HT1080 (cell line): ENCODE data around the gene PEDS1. TPM values are rescaled to one million over a fixed set of nuclear protein-coding genes. Genes with fewer than 3 reads are reported as not detected.
A peak's percentile ranks its signal among the peaks of the same experiment; 100 is the strongest.
"Not testable (repeated sequence)": the region's sequence is repeated elsewhere in the genome, so short reads cannot be mapped to it uniquely, and the experiment has no call there.

Experiments used
- DNase-seq: peaks from one replicate; pipeline ENCODE4 v3.0.0-alpha.2; 2015; ENCODE audit warnings: low read depth
- total RNA-seq: library from RNA; depleted of rRNA; stranded (reverse); fragments of >200 nt; shearing (Covaris generic); gene quantifications from 2 replicates; pipeline ENCODE4 v1.2.3, GENCODE V29; 2014

Gene PEDS1
- total RNA-seq, 1 experiment from 2014 or later: 38.7 TPM

DNA sequence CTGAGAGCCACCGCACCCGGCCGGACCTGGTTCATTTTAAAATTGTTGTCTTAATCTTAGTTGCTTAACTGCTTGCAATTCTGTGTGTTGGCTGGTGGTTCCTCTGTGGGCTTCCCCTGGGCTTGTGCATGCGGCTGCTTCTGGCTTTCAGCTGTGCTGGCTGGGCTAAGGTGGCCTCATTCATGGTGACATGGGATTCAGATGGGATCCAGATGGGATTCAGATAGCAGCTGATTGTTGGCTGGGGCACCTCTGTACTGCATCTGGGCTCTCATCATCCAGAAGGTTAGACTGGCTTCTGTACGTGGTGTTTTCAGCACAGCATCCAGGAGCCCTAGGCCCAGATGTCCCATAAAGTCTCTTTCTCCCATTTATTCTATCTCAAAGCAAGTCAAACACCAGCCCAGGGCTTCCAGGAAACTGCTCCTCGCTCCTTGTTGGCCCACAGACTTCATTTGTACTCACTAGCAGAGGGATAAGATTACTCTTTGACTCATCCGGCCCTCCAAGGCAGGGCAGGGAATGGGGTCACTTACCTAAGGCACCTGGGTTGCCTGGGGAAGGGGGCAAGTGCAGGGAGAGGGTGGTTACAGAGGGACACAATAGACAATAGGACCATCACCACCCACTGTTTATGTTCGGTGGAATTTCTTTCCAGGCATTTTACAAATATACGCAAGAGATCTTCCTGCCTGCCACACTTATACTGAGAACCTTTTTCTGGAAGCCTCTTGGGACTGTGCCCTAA, 10.2 kb upstream of the PEDS1 start:
- DNase-seq: peak; percentile 66

DNA sequence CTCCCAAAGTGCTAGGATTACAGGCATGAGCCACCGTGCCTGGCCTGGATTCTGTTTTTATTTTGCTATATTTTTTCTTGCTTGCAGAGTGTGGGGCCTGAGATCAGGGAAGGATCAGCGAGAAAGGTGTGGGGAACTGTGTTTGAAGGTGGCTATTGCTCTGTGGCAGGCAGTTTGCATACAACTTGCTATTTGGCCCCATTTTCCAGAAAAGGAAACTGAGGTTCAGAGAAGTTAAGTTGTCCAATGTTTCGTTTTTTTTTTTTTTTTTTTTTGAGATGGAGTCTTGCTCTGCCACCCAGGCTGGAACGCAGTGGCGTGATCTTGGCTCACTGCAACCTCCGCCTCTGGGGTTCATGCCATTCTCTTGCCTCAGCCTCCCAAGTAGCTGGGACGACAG, 8.0 kb upstream of the PEDS1 start:
- not testable (repeated sequence) for DNase-seq

DNA sequence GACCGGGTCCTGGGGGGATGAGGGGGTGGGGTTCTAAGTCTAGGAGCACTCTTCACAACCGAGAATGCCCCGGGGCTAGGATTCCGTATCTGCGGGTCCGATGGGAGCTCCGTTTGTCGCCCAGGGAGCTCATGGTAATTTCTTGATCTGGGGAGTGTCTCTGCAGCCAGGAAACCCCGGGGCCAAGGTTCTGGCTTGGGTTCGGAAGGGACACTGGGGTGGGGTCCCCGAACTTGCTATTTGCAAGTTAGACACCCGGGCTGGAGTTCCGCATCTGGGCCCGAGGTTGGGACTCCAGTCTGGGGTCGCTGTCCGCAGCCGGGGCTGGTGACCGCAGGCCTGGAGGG, 397 bp downstream of the PEDS1 start:
- no peak for DNase-seq

DNA sequence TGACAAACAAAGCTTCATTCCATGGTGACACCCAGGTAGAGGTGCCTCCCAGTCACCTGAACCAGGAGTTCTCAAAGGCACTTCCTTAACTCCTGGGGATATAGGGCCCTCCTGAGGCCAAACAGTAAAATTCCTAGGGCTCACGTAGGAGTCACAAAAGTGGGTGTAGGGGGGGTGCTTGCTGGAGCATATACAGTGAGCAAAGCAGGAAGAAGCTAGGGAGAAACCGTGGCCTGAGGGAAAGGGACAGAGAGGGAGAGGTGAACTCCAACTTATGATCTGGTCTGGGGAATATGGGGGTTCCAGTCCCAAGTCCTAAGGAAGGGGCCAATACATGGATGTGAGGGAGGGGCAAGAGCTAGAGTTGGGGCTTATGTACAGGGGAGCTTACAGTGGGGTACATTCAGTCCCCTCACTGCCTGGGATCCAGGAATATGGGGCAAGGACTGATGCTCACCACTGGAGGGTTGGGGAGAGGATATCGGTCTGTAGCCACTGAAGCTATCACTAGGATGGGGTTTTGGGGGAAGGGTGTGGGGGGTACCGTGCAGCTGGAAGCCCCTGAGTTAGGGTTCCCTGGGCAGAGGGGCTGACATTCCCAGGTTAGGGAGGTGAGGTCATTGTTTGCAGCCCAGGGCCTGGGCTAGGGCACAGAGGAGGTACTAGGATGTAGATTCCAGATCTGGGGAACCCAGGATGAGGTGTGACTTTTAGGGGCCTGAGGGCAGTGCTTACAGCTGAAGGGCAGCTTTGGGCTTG, 950 bp downstream of the PEDS1 start:
- DNase-seq: no peak

DNA sequence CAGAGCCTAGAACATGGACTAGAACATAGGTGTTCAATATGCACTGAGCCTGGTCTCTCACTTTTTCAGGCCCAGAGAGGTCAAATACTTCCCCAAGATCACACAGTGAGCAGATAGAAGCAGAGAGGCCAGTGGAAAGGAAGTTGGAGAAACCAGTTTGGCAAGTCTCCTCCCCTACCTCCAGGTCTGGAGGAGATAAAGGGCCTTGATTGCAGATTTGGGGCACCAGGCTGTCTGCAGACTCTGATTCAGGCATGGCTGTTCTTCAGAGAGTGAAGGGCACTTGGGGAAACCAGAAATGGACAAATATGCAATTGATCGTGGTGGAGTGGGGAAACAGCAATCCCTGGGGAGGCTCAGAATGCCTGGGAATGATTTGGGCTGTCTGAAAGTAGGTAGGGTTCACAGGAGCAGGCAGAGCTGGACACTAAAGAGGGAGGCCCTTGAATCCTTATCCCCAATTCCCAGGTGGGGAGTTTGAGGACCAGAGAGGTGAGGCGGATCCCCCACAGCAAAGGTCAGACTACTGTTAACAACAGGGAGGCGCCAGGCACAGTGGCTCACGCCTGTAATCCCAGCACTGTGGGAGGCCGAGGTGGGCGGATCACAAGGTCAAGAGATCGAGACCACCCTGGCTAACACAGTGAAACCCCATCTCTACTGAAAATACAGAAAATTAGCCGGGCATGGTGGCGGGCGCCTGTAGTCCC, 2.3 kb downstream of the PEDS1 start:
- DNase-seq: no peak

DNA sequence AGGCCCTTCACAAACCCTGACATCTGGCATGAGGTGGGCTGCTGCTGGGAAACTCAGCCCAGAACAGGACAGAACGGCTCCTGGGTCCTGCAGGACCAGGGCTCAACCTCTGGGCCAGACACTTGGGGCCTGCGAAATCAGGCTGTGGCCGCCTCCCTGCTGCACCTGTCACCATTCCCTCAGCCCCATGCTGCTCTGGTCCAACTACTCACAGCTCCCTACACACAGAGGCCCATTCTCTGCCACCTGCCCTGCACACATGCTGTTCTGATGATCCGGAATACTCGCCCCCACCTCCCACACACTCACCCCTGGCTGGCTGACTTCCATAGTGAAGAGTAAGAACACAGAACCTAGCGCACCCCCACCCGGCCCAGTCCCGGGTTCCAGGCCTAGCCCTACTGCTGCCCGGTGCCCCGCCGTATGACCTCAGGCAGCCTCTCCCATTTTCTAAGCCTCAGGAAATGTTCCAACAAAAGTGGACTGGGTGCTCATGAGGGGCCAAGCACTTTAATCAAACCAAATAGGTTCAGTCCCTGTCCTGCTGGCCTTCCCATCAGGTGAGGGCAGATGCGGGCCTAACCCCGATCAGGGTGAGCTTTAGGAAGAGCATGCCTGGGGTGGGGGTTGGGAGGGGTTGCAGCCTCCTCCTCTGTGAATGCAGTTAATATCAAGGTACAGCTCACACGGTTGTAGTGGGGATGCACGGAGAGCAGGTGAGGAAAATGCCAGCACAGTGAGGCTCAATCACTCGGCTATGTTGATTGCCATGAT, 3.9 kb downstream of the PEDS1 start:
- DNase-seq: no peak

DNA sequence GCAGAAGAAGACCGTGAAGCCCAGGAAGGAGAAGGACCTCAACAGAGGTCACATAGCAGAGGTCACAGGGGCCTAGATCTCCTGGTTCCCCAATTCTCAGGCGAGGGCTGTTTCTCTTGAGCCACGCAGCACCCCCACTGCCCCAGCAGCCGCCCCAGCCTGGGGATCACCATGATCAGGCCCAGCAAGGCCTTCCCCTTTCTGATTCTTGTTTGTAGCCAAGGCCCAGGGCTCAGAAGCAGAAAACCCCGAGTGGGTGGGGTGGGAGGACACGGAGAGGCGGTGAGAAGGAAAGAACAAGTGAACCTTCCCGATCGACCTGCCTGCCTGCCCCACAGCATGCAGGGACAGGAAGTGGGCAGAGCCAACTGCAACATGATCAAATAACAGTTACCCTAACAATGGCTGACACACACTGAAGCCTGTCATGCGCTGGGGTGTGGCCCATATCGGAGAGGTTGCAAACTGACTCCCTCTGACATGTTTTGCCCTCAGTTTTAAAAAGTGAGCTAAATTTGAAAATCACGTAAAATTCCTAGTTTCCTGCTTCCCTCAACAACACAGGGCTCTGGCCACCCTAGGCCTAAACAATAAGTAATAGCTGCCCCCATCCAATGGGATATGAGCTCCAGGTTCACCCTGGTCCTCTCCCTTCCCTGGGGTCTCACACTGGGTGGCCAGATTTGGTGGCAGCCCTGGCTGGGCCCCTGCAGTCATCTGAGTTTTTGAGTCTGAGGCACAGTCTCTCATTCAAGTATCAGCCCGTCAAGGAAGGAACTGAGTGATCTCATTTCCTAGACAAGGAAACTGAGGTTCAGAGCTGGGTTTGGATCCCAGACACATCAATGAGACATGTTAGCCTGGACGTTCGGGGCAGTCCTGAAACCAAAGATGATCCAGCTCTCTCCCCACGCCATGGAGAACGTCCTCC, 6.5 kb downstream of the PEDS1 start:
- DNase-seq: peak; percentile 75

DNA sequence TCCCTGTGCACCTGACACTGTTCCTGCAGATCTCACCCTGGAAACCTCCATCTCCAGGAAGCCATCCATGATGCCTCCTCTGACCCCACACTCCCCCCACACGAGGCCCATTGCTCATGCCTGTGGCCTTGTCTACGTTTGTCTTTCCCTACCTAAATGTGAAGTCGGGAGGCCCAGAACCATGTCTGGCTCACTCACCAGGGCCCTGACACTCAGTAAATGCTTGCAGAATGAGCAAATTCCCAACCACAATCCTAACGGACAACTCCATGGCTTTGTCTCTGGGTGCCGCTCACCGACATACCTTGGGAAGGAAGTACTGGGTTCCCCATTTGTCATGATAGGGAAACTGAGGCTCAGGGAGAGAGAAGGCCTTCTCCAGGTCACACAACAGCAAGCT, 7.3 kb downstream of the PEDS1 start:
- no peak for DNase-seq

DNA sequence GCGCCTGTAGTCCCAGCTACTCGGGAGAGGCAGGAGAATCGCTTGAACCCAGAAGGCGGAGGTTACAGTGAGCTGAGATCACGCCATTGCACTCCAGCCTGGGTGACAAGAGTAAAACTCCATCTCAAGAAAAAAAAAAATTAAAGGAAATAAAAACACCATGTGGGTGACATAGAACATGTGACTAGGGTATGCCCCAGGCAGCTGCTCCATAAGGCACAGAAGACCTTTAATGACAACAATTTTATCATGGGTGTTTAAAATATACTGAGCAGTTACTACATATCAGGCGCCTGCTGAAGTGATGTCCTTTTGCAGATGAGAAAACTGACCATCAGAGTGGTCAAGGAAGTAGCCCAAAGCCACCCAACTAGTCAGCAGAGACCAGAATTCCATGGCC, 8.0 kb downstream of the PEDS1 start:
- DNase-seq: no peak

DNA sequence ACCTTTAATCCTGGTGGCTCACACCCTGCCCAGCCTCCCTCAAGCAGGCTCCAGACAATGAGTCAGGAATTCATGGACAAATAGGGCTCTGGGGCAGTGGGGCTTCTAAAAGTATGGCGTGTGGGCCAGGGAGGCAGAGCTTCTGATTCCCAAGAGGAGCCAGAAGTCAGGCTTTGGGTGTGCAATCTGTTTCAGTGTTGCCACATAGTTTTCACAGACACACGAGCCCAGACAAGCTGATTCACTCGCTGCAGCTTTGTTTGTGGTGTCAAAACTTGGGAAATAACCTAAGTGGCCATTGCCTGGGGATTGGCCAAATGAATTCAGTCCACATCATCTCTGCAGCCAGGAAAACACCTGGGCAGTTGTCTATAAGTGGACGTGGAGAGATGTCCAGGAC, 9.2 kb downstream of the PEDS1 start:
- DNase-seq: peak; percentile 77

DNA sequence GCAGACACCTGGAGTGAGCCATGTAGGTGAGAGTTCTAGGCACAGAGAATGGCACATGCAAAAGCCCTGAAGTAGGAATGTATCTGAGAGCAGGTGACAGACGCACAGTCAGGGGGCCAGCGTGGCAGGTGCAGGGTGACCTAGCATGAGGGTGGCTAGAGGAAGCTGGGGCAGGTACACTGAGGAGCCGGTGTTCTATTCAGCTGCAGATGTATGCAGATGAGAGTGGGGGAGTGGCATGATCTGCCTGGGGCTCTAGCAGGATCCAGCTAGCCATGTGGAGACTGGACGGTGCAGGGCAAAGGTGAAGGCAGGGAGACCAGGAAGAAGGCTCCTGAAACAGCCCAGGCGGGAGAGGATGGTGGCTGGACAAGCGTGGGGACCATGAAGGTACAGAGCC, 10.7 kb downstream of the PEDS1 start:
- DNase-seq: no peak

DNA sequence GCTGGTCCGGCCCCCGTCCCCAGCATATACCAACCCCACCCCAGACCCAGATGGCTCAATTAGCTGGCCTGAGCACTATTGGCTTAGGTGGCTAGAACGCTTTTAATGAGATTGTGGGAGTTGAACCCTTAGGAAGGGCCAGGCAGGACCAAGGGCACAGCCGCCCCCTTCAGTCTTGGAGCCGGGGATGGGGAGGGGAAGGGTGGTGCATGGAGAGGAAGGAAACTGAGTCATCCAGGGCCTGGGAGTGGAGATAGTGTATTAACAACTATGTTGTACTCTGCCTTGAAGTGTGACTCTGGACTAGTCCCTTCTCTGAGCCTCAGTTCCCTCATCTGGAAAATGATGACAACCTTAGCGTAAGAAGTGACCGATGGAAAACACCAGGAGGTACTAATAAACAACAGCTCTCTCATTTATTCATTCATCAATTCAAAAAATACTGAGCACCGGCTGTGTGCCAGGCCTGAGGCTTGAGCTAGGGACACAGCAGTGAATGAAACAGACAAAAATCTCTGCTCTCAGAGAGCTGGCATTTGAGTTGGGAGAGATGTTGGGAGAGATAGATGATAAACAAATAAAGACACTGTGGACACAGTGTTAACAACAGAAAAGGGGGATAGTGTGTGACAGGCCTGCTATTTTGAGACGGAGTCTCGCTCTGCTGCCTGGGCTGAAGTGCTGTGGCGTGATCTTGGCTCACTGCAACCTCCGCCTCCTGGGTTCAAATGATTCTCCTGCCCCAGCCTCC, 11.5 kb downstream of the PEDS1 start:
- no peak for DNase-seq

DNA sequence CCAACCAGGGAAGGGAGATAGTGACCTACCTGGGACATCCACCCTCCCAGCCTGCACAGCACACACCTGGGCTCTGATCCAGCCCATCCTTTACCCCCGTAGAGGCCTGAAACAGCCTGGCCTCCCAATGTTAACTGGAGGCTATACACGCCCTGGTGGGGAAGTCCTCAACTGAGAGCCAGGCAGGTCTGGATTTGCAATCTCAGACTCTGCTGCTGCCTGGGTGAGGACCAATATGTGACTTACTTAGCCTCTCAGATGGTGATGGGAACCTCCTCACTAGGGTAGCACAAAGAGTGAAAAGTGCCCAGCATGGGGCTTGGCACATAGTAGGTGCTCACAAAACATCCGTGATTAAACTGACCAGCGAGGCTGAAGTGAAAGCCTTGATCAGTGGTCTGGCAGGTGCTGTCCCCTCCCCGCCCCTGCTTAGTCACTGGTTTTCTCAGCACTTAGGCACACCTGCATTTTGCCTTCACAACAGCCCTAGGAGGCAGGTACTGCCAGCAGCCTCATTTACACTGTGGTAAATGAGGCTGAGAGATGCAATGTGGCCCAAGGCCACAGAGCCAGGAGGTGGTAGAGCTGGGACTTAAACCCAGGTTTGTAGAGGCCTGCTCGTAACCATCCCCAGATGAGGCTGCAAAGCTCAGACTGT, 12.4 kb downstream of the PEDS1 start:
- no peak for DNase-seq

DNA sequence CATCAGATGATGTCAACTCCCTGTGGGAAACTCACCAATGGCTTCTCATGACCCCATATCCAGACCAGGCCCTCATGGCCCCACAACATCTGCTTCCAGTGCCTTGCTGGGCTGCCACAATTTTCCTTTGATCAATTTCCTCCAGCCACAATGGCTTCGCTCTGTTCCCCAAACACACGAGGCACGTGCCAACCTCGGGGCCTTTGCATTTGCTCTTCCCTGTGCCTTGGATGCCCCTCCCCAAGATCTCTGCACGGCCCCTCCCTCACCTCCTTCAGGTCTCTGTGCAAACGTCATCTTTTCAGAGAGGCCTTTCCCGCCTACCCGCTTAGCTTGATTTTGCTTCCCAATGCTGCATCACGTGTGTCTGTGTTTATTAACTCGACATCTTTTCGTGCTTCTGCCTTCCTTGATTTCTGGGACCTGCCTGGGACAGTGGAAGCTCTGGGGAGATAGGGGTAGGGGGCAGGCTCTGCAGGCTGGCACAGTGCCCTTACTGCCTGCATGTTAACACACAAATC, 13.1 kb downstream of the PEDS1 start:
- DNase-seq: no peak

DNA sequence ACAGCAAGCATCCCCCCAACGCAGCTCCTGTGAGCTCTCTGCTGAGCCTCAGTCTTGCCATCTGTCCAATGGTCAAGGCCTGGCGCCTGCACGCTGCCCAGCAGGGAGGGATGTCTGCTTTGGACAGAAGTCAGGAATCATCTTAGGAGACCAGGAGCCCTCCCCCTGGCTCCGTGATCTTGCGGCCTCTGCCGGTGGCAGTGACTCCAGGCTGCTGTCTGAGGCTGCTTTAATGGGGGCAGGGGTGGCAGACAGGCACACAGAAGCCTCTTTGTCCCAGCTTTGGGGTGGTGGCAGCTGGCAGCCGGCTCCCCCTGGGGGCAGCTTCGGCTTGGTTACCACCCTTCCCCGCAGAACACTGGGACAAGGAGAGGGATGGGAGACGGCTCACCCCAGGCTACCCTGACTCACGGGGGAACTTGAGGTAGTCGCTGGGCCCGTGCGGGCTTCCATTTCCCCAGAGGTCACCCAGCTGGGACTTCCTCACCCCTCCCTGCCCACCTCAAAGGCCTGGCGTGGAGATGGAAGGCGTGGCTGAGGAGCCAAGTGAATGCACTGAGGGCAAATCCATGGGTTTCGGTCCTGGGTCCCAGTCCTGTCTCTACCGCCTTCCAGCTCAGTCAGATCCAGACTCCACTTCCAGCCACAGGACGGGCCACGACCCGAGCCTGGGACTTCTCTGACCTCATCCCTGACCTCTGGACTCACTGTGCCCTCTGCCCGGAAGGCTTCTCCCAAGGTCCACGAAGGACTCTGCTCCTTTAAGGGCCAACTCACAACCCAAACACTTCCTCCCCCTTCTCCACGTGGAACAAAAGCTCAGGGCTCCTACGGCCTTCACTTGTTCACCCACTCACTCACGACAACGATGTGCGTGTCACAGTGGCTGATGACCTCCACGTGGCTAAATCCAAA, 14.8 kb downstream of the PEDS1 start:
- no peak for DNase-seq

DNA sequence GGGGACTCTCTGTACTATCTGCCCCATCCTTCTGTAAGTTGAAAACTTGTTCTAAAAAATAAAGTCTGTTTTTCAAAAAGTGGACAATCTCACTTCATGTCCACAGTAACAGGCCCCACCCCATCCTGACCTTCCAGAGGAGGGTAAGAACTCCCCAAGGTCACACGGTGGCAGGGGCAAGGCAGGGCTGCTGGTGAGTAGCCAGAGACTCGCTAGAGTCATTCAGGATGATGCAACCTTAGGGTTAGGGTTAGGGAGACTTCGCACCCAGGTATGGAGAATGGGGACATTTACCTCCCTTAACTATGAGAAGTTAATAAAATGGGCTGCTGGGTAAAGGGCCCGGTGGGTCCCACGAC, 15.4 kb downstream of the PEDS1 start:
- DNase-seq: no peak

DNA sequence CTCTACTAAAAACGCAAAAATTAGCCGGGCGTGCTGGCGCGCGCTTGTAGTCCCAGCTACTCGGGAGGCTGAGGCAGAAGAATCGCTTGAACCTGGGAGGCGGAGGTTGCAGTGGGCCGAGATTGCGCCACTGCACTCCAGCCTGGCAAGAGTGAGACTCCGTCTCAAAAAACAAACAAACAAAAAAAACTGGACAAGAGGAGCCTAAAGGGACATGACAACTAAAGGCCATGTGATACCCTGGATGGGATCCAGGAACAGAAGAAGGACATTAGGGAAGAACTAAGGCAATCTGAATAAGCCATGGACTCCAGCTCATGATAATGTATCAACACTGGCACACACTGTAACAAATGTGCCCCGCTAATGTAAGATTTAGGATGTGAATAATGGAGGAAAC, 15.8 kb downstream of the PEDS1 start:
- DNase-seq: not testable (repeated sequence)
